NCI-H2196 treated with DMSO at 0.1 percent for 48 hours (cell line): ENCODE measurements around the gene MED4.
A peak's percentile ranks its signal among the peaks of the same experiment; 100 is the strongest.
"Not testable (repeated sequence)": the region's sequence is repeated elsewhere in the genome, so short reads cannot be mapped to it uniquely, and the experiment has no call there.

Source experiments
- DNase-seq: peaks from one replicate; lab custom pipeline; 2025; ENCODE audit not compliant: unreplicated experiment; lab: John Stamatoyannopoulos, UW

MED4 gene

GRCh38 chr13:48096670-48097069 is 1.8 kb upstream of the MED4 start:
- no peak for DNase-seq

GRCh38 chr13:48094404-48094780 is 512 bp downstream of the MED4 start:
- DNase-seq = no peak

- DNase-seq = no peak
Observed at GRCh38 chr13:48093588-48093987, 1.3 kb downstream of the MED4 start.

GRCh38 chr13:48086272-48086671 is 8.6 kb downstream of the MED4 start:
- no peak for DNase-seq

- no peak for DNase-seq
Observed at GRCh38 chr13:48081739-48082138, 13.2 kb downstream of the MED4 start.

GRCh38 chr13:48078251-48078656 is 16.6 kb downstream of the MED4 start:
- DNase-seq = peak; percentile 1

- DNase-seq = no peak
Observed at GRCh38 chr13:48074006-48074405, 20.9 kb downstream of the MED4 start.

GRCh38 chr13:48072787-48073186 is 22.1 kb downstream of the MED4 start:
- DNase-seq = no peak

GRCh38 chr13:48072304-48072703 is 22.6 kb downstream of the MED4 start:
- DNase-seq = no peak

- no peak for DNase-seq
Observed at GRCh38 chr13:48070942-48071341, 24.0 kb downstream of the MED4 start.

GRCh38 chr13:48069573-48069972 is 25.3 kb downstream of the MED4 start:
- no peak for DNase-seq

GRCh38 chr13:48068952-48069351 is 26.0 kb downstream of the MED4 start:
- DNase-seq = no peak

- no peak for DNase-seq
Observed at GRCh38 chr13:48068036-48068435, 26.9 kb downstream of the MED4 start.

- DNase-seq = no peak
Observed at GRCh38 chr13:48066310-48066989, 28.5 kb downstream of the MED4 start.

- not testable (repeated sequence) for DNase-seq
Observed at GRCh38 chr13:48059951-48060350, 35.0 kb downstream of the MED4 start.

- not testable (repeated sequence) for DNase-seq
Observed at GRCh38 chr13:48058536-48058935, 36.4 kb downstream of the MED4 start.

- no peak for DNase-seq
Observed at GRCh38 chr13:48055712-48056111, 39.2 kb downstream of the MED4 start.

GRCh38 chr13:48054601-48055000 is 40.3 kb downstream of the MED4 start:
- no peak for DNase-seq

- DNase-seq = no peak
Observed at GRCh38 chr13:48050550-48050949, 44.4 kb downstream of the MED4 start.

GRCh38 chr13:48043789-48044503 is 51.0 kb downstream of the MED4 start:
- DNase-seq = no peak

- DNase-seq = no peak
Observed at GRCh38 chr13:48042894-48043293, 52.0 kb downstream of the MED4 start.

GRCh38 chr13:48040896-48041295 is 54.0 kb downstream of the MED4 start:
- no peak for DNase-seq

GRCh38 chr13:48040049-48040448 is 54.9 kb downstream of the MED4 start:
- DNase-seq = no peak
